Kidney (tissue), 14 donors: ENCODE measurements around the gene TMEM238L. TPM values are rescaled to one million over a fixed set of nuclear protein-coding genes. Genes with fewer than 3 reads are reported as not detected.

Experiments
- DNase-seq, 5 donors: peaks; one replicate each; pipeline ENCODE4 v3.0.0-alpha.2; 2013 to 2020
- FAIRE-seq: peaks from 2 replicates; lab custom pipeline; 2012; peaks lifted over from hg19 to GRCh38; lab: Jason Lieb, UNC
- H3K27ac ChIP-seq, 2 donors: one replicate each; pipeline ENCODE4 v1.7.0; 2013; ENCODE audit warnings: low read depth in 2 of 2, low read length in 2 of 2, inconsistent platforms in 1 of 2
- H3K27me3 ChIP-seq: one replicate; pipeline ENCODE4 v1.7.1; 2013; ENCODE audit warnings: low read length, inconsistent platforms; ENCODE audit not compliant: control insufficient read depth, insufficient read depth
- H3K36me3 ChIP-seq, 3 donors: one replicate each; pipeline versions ENCODE4 v1.7.0 to v1.7.1; 2013; ENCODE audit warnings: low read length in 3 of 3, control low read depth in 1 of 3, inconsistent platforms in 1 of 3; ENCODE audit not compliant: insufficient read depth in 3 of 3, control insufficient read depth in 2 of 3
- H3K4me1 ChIP-seq, 3 donors: one replicate each; pipeline versions ENCODE4 v1.7.0 to v1.7.1; 2013; ENCODE audit warnings: low read length in 3 of 3, inconsistent platforms in 1 of 3, low read depth in 1 of 3; ENCODE audit not compliant: control insufficient read depth in 2 of 3, insufficient read depth in 2 of 3
- H3K4me3 ChIP-seq, 3 donors: one replicate each; pipeline versions ENCODE4 v1.7.0 to v1.8.1; 2013; ENCODE audit warnings: low read length in 3 of 3, control low read depth in 1 of 3, inconsistent platforms in 1 of 3
- H3K9ac ChIP-seq, 3 donors: one replicate each; pipeline versions ENCODE4 v1.7.0 to v1.7.1; 2013; ENCODE audit warnings: low read length in 3 of 3, control low read depth in 1 of 3, inconsistent platforms in 1 of 3
- H3K9me3 ChIP-seq, 3 donors: one replicate each; pipeline versions ENCODE4 v1.7.0 to v1.7.1; 2013; ENCODE audit warnings: low read length in 3 of 3, control low read depth in 1 of 3, inconsistent platforms in 1 of 3; ENCODE audit not compliant: control insufficient read depth in 2 of 3, insufficient read depth in 1 of 3
- CTCF ChIP-seq: IDR thresholded peaks from 3 replicates; pipeline ENCODE4 v1.5.1; 2012; ENCODE audit warnings: mild to moderate bottlenecking, moderate library complexity, borderline replicate concordance; ENCODE audit not compliant: insufficient read depth; ENCODE audit errors: extremely low read depth
- intact Hi-C: fragments of 100-400 bp; cut with DNase I; formaldehyde crosslinking; loops from one replicate; pipeline ENCODE4 v1.11.1; 2022
- polyA plus RNA-seq: library from polyadenylated mRNA; stranded (reverse); fragments of 350-450 nt; fragmentation: Illumina TruSeq; extraction: RNeasy Lipid Tissue Mini Kit (QIAGEN cat#74804); gene quantifications from one replicate; pipeline ENCODE4 v1.2.3, GENCODE V29; 2014; ENCODE audit warnings: low read depth, low replicate concordance; ENCODE audit not compliant: insufficient read depth
- total RNA-seq: library from RNA; stranded (reverse); fragmentation: NEBNext Ultra II Directional; extraction: Animal tissue kit (Norgen Biotek cat#: 25700); gene quantifications from one replicate; pipeline ENCODE4 v1.2.1, GENCODE V29; 2021
- donor health status: control.
- donor health status: control.
- donor health status: control.
- donor health status: control.
- donor health status: control.
- donor health status: DM: yes; HTN: yes; CAD: no.
- donor health status: Normal renal cell carcinoma (clear cell type).

TMEM238L gene
- total and polyA plus RNA-seq, 2 donors from 2014 or later: 0.47 to 3.2 TPM

DNA sequence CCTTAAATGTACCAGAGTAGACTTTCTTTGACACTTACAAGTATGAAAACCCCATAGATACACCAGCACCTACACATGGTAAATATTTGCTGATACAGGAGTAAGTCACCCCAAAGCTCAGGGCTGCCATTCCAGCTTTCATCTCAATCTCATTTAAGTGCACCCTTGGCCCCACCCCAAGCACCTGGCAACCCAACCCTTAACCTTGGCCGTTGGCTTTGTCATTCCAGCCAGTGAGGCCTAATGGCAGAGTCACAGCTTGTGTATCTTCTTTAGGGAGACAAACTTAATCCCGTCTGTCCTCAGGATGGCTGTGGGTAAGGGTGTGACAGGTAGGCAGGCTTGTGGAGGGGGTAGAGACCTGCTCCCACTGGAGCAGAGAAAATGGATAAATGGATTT, 42.6 kb downstream of the TMEM238L start:
- Histone ChIP-seq H3K27ac (no peak overlapping the region), H3K9ac (no peak overlapping the region), H3K9me3 (no peaks in the 10 kb centered on the region), H3K4me3 (no peak overlapping the region), H3K4me1 (no peaks in the 10 kb centered on the region), H3K27me3 (no peaks in the 10 kb centered on the region), H3K36me3 (no peaks in the 10 kb centered on the region)
- FAIRE-seq (no peak), DNase-seq (no peak)
- TF ChIP-seq CTCF: no peak
- intact Hi-C loops: no loop called here

- FAIRE-seq: no peak
- intact Hi-C loops: no loop called here
These were observed 45.8 kb downstream of the TMEM238L start for GRCh38 chr17:10758062-10758461.

GRCh38 chr17:10757647-10758046, 46.3 kb downstream of the TMEM238L start:
- peak in 1 of 5 donors; percentile 20 for DNase-seq
- H3K27ac ChIP-seq: no peak overlapping the region
- H3K9ac ChIP-seq: no peak overlapping the region
- TF ChIP-seq CTCF: no peak
- no peaks in the 10 kb centered on the region for H3K9me3 ChIP-seq
- no peaks in the 10 kb centered on the region for H3K36me3 ChIP-seq
- FAIRE-seq: no peak
- intact Hi-C loops: no loop called here
- no peaks in the 10 kb centered on the region for H3K27me3 ChIP-seq
- no peaks in the 10 kb centered on the region for H3K4me1 ChIP-seq
- H3K4me3 ChIP-seq: no peak overlapping the region

More at GRCh38 chr17:10758062-10758461, 45.8 kb downstream of the TMEM238L start:
- no peak overlapping the region for H3K9ac ChIP-seq
- no peaks in the 10 kb centered on the region for H3K4me1 ChIP-seq
- no peak for TF ChIP-seq CTCF
- peak in 1 of 5 donors; percentile 14 for DNase-seq
- H3K27me3 ChIP-seq: no peaks in the 10 kb centered on the region
- H3K27ac ChIP-seq: no peak overlapping the region
- H3K4me3 ChIP-seq: no peak overlapping the region
- H3K36me3 ChIP-seq: no peaks in the 10 kb centered on the region
- no peaks in the 10 kb centered on the region for H3K9me3 ChIP-seq

GRCh38 chr17:10757067-10757466, 46.8 kb downstream of the TMEM238L start:
- DNase-seq: no peak
- no peaks in the 10 kb centered on the region for H3K9me3 ChIP-seq
- H3K27me3 ChIP-seq: no peaks in the 10 kb centered on the region
- FAIRE-seq: no peak
- no peak for TF ChIP-seq CTCF
- no peaks in the 10 kb centered on the region for H3K4me1 ChIP-seq
- no peak overlapping the region for H3K9ac ChIP-seq
- intact Hi-C loops: no loop called here
- no peak overlapping the region for H3K27ac ChIP-seq
- no peak overlapping the region for H3K4me3 ChIP-seq
- no peaks in the 10 kb centered on the region for H3K36me3 ChIP-seq
